ENCODE results near the gene PAX6.

Gene PAX6

GRCh38 chr11:31796499-31797189 lies 14.5 kb downstream of the PAX6 start:
- no peak for DNase-seq

DNA sequence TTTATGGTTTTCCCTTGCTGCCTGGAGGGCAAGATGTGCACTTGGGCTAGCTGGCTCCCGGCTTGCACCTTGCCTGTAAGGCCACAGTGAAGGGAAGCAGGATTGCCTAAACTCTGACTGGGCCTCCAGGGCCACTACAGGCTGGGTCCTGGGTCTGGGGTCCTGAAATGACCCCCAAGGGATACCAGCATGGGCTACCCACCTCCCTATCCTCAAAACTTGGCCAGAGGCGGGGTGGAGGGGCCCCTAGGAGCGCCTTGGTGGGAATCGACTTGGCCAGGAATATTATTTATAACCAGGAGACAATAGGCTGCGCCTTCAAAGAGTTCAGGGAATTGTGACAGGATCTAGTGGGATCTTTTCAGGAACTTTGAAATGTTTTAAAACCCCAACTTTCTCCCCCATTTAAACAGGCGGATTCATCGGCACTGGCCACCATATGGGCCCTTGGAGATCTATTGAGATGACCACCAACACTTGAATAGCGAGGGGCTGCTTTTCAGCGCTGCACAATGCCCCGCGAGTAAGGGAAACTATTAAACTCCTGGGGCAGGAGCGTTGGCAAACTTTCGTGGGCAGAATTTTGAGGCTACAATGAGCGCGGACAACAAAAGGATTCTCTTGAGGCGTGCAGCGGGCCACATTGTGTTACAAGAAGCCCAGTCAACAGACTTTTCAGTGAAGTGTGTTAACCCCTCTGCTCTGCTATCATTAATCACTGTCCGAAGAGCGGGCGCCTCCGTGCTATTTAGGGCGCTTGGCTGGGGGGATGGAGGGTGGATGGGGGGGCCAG lies 15.2 kb downstream of the PAX6 start:
- DNase-seq, result no peak

- DNase-seq, result no peak
Observed at GRCh38 chr11:31794548-31794947, 16.6 kb downstream of the PAX6 start.

DNA sequence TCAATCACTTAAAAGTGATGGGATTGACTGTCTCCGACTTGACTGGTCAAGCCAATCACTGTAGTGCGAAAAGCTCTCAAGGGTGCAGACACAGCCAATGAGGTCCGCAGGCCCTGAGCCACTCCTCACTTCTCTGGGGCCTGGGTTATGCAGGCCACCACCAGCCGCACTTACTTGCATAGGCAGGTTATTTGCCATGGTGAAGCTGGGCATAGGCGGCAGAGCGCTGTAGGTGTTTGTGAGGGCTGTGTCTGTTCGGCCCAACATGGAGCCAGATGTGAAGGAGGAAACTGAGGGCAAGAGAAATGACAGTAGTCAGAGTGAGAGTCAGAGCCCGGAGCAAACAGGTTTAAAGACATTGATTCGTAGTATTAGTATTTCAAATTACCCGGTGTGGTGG lies 17.9 kb downstream of the PAX6 start:
- no peak for DNase-seq

DNA sequence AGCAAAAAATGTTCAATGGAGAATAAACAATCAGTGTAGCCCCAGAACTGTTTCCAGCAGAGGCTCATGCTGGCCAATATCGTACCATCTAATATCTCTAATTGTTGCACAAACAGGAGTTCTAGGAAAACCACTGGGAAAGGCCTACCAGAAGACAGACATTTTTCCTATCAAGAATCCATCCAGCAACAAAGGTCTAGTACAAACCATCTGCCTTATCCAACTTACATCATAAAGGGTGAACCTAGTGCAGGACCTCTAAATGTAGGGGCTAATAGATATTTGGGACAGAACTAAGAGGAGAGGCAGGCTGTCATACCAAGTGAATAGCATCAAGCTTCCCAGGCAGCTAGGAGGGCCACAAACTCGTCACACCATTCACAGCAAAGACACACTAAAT lies 18.7 kb downstream of the PAX6 start:
- DNase-seq, result no peak

- no peak for DNase-seq
Observed at GRCh38 chr11:31792036-31792435, 19.1 kb downstream of the PAX6 start.

- DNase-seq, result no peak
Observed at GRCh38 chr11:31790649-31791048, 20.5 kb downstream of the PAX6 start.

DNA sequence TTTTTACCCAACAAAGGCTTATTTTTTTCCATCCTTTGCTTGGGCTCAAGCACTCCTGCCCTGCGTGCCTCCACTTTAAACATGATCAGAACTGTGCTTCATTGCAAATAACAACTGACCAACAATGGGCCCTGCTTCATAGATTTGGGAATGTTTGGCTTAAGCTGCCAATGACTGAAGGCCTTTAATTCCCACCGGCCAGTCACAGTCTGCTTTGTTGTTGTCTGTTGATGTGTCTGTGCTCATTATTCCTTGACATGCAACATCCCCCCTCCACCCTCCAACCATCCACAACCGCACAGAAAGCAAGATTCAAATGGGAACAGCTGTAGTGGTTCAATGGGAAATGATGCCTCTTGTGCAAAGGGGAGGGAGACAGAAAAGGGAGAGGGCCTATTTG lies 23.0 kb downstream of the PAX6 start:
- DNase-seq, result no peak

DNA sequence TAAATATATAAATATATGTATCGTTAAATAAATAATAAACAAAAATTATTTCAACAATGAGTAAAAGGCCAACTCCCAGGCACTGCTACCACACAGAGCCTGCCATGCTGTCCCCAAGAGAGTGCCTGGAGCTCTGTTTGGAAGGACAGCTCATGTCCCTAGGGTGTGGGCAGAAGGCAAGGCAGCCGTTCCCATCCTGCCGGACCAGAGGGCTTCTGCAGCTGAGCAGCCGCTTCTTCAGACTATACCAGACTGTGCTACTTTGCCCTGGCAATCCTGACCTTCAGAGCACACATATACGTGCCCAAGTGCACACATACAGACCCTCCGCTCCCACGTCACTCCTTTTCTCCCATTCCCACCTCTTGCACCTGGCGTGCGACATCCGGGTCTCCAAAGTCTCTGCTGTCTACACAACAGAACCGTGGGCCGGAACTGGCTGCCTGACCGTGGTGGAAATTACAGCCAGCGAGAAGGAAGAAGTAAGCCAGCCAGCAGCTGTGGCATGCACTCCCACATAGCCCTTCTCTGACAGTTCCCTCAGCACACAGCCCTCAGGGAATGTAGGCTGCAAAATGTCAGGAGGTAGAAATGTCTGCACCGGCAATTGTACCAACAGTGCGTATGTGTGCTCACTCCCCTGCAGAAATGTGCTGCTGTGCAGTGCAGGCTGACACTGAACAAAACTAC lies 24.0 kb downstream of the PAX6 start:
- no peak for DNase-seq

DNA sequence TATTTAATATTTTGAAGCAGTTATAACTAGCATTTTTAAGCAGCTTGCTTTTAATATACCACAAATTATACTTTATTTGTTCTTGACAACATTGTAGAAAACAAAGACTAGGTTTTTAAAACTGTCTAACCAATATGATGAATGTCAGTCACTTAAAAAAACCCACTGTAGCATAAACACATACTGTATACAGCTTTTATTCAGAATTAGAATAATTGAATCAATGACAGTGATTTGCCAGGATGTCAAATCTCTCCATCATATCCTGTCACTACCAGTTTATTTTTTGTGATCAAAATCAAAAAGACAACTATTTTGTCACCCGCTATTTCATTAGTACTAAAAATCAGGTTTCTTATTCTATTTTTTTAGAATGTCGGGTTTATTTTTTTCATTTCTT lies 26.5 kb downstream of the PAX6 start:
- no peak for DNase-seq

- no peak for DNase-seq
Observed at GRCh38 chr11:31783252-31783651, 27.9 kb downstream of the PAX6 start.

- no peak for DNase-seq
Observed at GRCh38 chr11:31782257-31782656, 28.9 kb downstream of the PAX6 start.

GRCh38 chr11:31780480-31780971 lies 30.6 kb downstream of the PAX6 start:
- no peak for DNase-seq

DNA sequence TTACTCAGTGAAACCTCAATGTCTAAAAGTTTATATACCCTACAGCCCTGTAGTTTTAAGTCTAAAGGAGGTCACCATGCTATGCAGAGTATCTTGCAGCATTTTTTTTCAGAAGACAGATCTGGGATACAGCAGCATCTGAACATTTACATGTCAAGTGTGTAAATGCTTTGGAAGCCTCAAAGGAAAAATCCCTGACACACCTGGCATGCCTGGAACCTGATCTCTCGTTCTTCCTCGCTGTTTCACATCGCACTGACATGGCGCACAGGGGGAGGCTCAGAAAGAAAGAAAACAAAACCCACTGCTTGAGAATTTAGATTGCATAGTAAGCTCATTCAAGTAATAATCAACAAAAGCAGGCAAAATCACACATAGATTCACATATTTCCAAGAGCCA lies 31.0 kb downstream of the PAX6 start:
- DNase-seq, result no peak

GRCh38 chr11:31779374-31779791 lies 31.7 kb downstream of the PAX6 start:
- DNase-seq, result no peak

GRCh38 chr11:31772412-31772811 lies 38.7 kb downstream of the PAX6 start:
- DNase-seq, result no peak

DNA sequence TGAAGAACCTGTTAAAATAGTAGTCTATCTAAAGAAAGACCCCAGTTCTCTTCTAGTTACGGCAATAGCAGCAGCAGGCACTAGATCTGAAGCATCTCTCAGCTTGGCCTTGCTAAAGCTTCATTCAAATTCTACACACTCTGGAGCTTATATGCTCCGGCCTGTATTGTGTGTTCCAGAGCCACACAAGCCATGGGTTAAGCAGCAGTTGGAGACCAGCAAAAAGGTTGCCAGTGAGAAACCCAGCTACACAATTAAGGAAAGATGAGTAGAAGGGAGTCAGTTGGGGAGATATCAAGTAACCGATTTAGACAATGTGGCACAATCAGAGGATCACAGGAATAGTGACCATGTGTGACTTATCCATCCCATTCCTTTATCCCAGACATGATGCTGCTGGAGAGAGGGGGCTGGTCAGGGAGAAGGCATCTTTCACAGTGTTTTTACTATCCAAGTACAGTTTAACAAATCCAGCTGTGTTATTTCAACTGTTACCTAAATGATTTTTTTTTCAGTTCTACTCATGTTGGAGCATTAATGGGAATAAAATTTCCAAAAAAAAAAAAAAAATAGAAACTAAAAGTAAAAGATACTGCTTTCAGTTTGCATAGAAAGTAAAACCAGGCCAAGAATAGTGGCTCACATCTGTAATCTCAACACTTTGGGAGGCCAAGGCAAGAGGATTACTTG lies 41.0 kb downstream of the PAX6 start:
- DNase-seq, result no peak

GRCh38 chr11:31768749-31769640 lies 42.1 kb downstream of the PAX6 start:
- no peak for DNase-seq

- DNase-seq, result no peak
Observed at GRCh38 chr11:31767685-31768084, 43.4 kb downstream of the PAX6 start.

DNA sequence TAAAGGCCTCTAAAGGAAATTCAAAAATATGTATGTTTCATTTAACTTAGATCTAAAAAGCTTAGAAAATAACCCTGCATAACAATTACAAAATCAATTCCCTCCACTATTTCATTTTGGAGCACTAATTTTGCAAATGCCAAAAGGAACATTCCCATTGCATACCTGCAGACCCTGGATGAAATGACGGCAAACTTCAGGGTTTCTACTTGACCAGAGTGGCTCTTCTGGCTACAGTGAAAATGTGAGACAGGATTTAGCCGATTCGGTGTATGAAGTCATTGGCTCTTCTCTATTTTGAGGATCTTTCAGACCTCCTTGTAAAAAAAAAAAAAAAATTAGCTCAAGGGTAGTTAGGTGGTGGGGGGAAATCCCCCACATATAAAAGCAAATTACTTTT lies 44.1 kb downstream of the PAX6 start:
- no peak for DNase-seq

- no peak for DNase-seq
Observed at GRCh38 chr11:31764766-31765165, 46.4 kb downstream of the PAX6 start.

- no peak for DNase-seq
Observed at GRCh38 chr11:31764261-31764660, 46.9 kb downstream of the PAX6 start.

Data from KG1 (cell line).